ENCODE measurements around the gene U2AF1L4. TPM values are rescaled to one million over a fixed set of nuclear protein-coding genes. Genes with fewer than 3 reads are reported as not detected.

The U2AF1L4 gene
- total RNA-seq, 1 experiment from 2014 or later: 17.6 TPM

DNA sequence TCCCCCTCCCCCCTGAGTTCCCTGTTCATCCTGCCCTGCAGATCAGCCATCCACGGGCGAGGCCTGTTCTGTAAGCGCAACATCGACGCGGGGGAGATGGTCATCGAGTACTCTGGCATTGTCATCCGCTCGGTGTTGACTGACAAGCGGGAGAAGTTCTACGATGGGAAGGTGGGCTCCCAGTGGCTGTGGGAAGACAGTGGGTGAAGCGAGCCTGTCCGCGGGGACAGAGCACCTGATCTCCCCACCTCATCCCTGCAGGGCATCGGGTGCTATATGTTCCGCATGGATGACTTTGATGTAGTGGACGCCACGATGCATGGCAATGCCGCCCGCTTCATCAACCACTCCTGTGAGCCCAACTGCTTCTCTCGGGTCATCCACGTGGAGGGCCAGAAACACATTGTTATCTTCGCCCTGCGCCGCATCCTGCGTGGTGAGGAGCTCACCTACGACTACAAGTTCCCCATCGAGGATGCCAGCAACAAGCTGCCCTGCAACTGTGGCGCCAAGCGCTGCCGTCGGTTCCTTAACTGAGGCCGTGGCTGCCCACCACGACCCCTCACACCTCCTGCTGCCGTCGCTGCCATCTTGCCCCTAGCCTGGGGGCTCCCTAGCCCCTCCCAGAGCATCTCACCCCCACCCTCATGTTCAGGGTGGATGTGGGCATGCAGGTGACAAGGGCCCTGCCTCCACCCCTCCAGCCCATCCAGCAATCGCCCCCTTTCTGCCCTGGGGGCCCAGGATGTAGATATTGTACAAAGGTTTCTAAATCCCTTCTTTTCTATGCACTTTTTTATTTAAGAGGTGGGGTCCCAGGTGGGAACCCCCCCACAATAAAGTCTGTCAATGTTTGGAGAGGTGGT is 7.0 kb downstream of the U2AF1L4 start:
- Histone ChIP-seq H3K9me3 (replicated peaks) (no peaks in the 10 kb centered on the region), H3K4me1 (replicated peaks) (peaks cover 11% of the 10 kb centered on the region), H3K27ac (no peak overlapping the region), H3K4me3 (no peak overlapping the region), H3K36me3 (peaks cover 59% of the 10 kb centered on the region), H3K27me3 (replicated peaks) (no peaks in the 10 kb centered on the region)
- DNase-seq (ENCODE audit: low read depth in 1 of 2, low spot score in 2 of 2): no peak

GRCh38 chr19:35736913-35737886 is 8.0 kb downstream of the U2AF1L4 start:
- no peak for DNase-seq (ENCODE audit: low read depth in 1 of 2, low spot score in 2 of 2)
- Histone ChIP-seq H3K4me3 (no peak overlapping the region), H3K27me3 (replicated peaks) (no peaks in the 10 kb centered on the region), H3K36me3 (peaks cover 67% of the 10 kb centered on the region), H3K27ac (no peak overlapping the region), H3K9me3 (replicated peaks) (no peaks in the 10 kb centered on the region), H3K4me1 (replicated peaks) (peaks cover 11% of the 10 kb centered on the region)

DNA sequence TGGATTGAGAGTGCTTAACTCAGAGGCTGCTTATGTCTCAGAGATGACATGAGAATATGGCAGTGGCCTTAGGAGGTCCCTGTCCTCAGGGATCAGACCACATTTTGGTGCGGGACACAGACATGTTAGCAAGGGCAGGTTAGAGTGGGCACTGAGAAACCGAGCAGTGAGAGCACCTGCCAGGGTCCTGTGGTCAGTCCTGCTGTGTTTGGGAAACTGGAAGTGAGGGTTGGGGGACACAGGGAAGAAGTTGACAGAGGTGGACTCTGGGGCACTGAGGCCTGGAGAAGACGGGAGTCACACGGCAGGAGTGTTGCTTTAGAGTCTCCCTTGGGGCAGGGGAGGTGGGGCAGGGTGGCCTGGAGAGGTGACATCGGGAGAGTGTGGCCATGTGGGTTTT is 10.3 kb downstream of the U2AF1L4 start:
- no peak for DNase-seq (ENCODE audit: low read depth in 1 of 2, low spot score in 2 of 2)
- Histone ChIP-seq H3K4me1 (replicated peaks) (peaks cover 2% of the 10 kb centered on the region), H3K4me3 (no peak overlapping the region), H3K9me3 (replicated peaks) (no peaks in the 10 kb centered on the region), H3K36me3 (peaks cover 90% of the 10 kb centered on the region), H3K27me3 (replicated peaks) (no peaks in the 10 kb centered on the region), H3K27ac (no peak overlapping the region)

- Histone ChIP-seq H3K27ac (no peak overlapping the region), H3K4me3 (no peak overlapping the region), H3K27me3 (replicated peaks) (no peaks in the 10 kb centered on the region), H3K36me3 (peaks cover 96% of the 10 kb centered on the region), H3K9me3 (replicated peaks) (no peaks in the 10 kb centered on the region), H3K4me1 (replicated peaks) (no peaks in the 10 kb centered on the region; the same call in 1 of the 2 replicates)
- no peak for DNase-seq (ENCODE audit: low read depth in 1 of 2, low spot score in 2 of 2)
Measured at GRCh38 chr19:35734273-35734672, 10.9 kb downstream of the U2AF1L4 start.

DNA sequence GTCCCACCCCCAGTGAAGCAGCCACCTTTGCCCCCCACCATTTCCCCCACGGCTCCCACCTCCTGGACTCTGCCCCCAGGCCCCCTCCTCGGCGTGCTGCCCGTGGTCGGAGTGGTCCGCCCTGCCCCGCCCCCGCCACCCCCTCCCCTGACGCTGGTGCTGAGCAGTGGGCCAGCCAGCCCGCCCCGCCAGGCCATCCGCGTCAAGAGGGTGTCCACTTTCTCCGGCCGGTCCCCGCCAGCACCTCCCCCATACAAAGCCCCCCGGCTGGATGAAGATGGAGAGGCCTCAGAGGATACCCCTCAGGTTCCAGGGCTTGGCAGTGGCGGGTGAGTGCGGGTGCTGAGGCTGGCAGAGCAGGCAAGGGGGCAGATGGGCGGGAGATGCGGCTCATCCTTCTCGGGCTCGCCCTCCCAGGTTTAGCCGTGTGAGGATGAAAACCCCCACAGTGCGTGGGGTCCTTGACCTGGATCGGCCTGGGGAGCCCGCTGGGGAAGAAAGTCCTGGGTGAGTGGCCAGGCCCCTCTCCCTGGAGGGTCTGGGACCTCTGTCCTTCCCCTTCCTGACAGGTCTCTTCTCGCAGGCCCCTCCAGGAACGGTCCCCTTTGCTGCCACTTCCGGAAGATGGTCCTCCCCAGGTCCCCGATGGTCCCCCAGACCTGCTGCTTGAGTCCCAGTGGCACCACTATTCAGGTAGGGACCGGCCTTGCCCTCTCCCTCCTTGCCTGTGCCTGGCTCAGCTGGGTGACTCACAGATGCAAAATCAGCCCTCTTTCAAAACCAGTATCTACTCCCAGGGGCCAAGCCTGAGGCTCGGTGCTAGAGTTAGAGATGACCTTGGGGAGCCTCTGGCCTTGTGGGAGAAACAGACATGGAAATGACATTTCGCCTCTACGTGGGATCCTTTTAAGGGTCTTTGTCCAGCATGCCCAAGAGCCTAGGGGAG is 11.8 kb downstream of the U2AF1L4 start:
- H3K36me3 ChIP-seq: peaks cover 97% of the 10 kb centered on the region
- DNase-seq (ENCODE audit: low read depth in 1 of 2, low spot score in 2 of 2): no peak
- H3K4me3 ChIP-seq: no peak overlapping the region
- no peaks in the 10 kb centered on the region for H3K27me3 ChIP-seq (replicated peaks)
- no peaks in the 10 kb centered on the region for H3K4me1 ChIP-seq (replicated peaks)
- H3K9me3 ChIP-seq (replicated peaks): no peaks in the 10 kb centered on the region
- no peak overlapping the region for H3K27ac ChIP-seq

GRCh38 chr19:35732540-35733179 is 12.6 kb downstream of the U2AF1L4 start:
- Histone ChIP-seq H3K27ac (no peak overlapping the region), H3K9me3 (replicated peaks) (no peaks in the 10 kb centered on the region), H3K4me1 (replicated peaks) (no peaks in the 10 kb centered on the region), H3K36me3 (peaks cover 97% of the 10 kb centered on the region), H3K27me3 (replicated peaks) (no peaks in the 10 kb centered on the region), H3K4me3 (no peak overlapping the region)
- no peak for DNase-seq (ENCODE audit: low read depth in 1 of 2, low spot score in 2 of 2)

GRCh38 chr19:35731779-35732405 is 13.3 kb downstream of the U2AF1L4 start:
- no peaks in the 10 kb centered on the region for H3K9me3 ChIP-seq (replicated peaks)
- peaks cover 97% of the 10 kb centered on the region for H3K36me3 ChIP-seq
- no peaks in the 10 kb centered on the region for H3K4me1 ChIP-seq (replicated peaks)
- H3K27ac ChIP-seq: no peak overlapping the region
- no peaks in the 10 kb centered on the region for H3K27me3 ChIP-seq (replicated peaks)
- H3K4me3 ChIP-seq: no peak overlapping the region
- DNase-seq (ENCODE audit: low read depth in 1 of 2, low spot score in 2 of 2): no peak

DNA sequence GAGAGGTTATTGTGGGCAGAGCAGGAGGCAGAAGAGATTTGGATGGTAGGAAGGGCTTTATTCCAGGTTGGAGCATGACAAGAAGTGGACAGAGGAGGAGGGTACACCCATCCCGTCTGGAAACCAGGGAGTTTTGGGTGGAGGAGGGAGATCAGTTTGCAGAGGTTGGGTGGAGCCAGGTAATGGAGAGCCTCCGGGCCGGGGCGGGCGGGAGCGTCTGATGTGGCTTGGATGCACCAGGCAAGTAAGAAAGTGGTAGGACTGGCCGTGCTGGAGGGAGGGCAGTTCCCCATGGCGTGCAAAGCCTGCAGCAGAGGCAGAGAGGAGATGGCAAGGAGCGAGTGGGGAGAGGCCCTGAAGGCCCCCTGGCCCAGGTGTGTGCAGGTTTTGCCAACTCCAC is 13.9 kb downstream of the U2AF1L4 start:
- Histone ChIP-seq H3K4me1 (replicated peaks) (no peaks in the 10 kb centered on the region), H3K27ac (no peak overlapping the region), H3K36me3 (peaks cover 95% of the 10 kb centered on the region), H3K9me3 (replicated peaks) (no peaks in the 10 kb centered on the region), H3K27me3 (replicated peaks) (no peaks in the 10 kb centered on the region), H3K4me3 (no peak overlapping the region)
- no peak for DNase-seq (ENCODE audit: low read depth in 1 of 2, low spot score in 2 of 2)

GRCh38 chr19:35730326-35730725 is 14.9 kb downstream of the U2AF1L4 start:
- Histone ChIP-seq H3K4me3 (no peak overlapping the region), H3K27ac (no peak overlapping the region), H3K4me1 (replicated peaks) (no peaks in the 10 kb centered on the region), H3K27me3 (replicated peaks) (no peaks in the 10 kb centered on the region), H3K36me3 (peaks cover 95% of the 10 kb centered on the region), H3K9me3 (replicated peaks) (no peaks in the 10 kb centered on the region)
- no peak for DNase-seq (ENCODE audit: low read depth in 1 of 2, low spot score in 2 of 2)

DNA sequence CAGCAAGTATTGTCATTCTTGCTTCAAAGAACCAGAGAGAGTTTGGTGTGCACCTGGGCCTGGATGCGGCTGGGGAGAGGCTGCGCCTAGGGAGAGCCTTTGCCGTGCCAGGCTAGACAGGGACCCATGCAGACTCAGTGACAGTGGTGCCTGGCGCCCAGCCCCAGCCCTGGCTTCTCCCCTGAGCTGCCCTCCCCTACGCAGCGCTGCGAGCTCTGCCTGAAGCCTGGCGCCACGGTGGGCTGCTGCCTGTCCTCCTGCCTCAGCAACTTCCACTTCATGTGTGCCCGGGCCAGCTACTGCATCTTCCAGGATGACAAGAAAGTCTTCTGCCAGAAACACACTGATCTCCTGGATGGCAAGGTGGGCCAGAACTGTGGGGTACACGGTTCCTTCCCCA is 15.5 kb downstream of the U2AF1L4 start:
- peaks cover 95% of the 10 kb centered on the region for H3K36me3 ChIP-seq

GRCh38 chr19:35729021-35729420 is 16.2 kb downstream of the U2AF1L4 start:
- no peak overlapping the region for H3K4me3 ChIP-seq
- no peak overlapping the region for H3K27ac ChIP-seq
- H3K27me3 ChIP-seq (replicated peaks): no peaks in the 10 kb centered on the region
- H3K36me3 ChIP-seq: peaks cover 95% of the 10 kb centered on the region
- H3K4me1 ChIP-seq (replicated peaks): no peaks in the 10 kb centered on the region
- H3K9me3 ChIP-seq (replicated peaks): no peaks in the 10 kb centered on the region
- DNase-seq (ENCODE audit: low read depth in 1 of 2, low spot score in 2 of 2): no peak

More for the DNA sequence above, 15.5 kb downstream of the U2AF1L4 start:
- no peak overlapping the region for H3K4me3 ChIP-seq
- no peak for DNase-seq (ENCODE audit: low read depth in 1 of 2, low spot score in 2 of 2)
- no peaks in the 10 kb centered on the region for H3K27me3 ChIP-seq (replicated peaks)
- no peaks in the 10 kb centered on the region for H3K9me3 ChIP-seq (replicated peaks)
- H3K27ac ChIP-seq: no peak overlapping the region
- H3K4me1 ChIP-seq (replicated peaks): no peaks in the 10 kb centered on the region

GRCh38 chr19:35727956-35728706 is 17.1 kb downstream of the U2AF1L4 start:
- peaks cover 97% of the 10 kb centered on the region for H3K36me3 ChIP-seq
- H3K4me1 ChIP-seq (replicated peaks): no peaks in the 10 kb centered on the region
- DNase-seq (ENCODE audit: low read depth in 1 of 2, low spot score in 2 of 2): no peak

More at GRCh38 chr19:35727956-35728706, 17.1 kb downstream of the U2AF1L4 start:
- H3K4me3 ChIP-seq: no peak overlapping the region
- H3K27ac ChIP-seq: no peak overlapping the region
- H3K27me3 ChIP-seq (replicated peaks): no peaks in the 10 kb centered on the region
- H3K9me3 ChIP-seq (replicated peaks): no peaks in the 10 kb centered on the region
